K562 (cell line): ENCODE results near the gene SPATA16.

Experiments used
- BRD4 ChIP-seq: fragments of 200-600 bp; sonication (generic); IDR thresholded peaks from 2 replicates; pipeline ENCODE4 v1.6.1; 2017; ENCODE audit warnings: inconsistent platforms
- CEBPB ChIP-seq: fragments of 450-650 bp; IDR thresholded peaks from 2 replicates; pipeline ENCODE4 v1.6.1; 2016; ENCODE audit warnings: missing genetic modification characterization, missing compliant biosample characterization
- FOXK2 ChIP-seq, 2 experiments: fragments of 450-650 bp; IDR thresholded peaks in 1 of 2; conservative IDR thresholded peaks in 1 of 2; 2 replicates each; pipeline ENCODE4 v1.6.1; 2016; ENCODE audit warnings: low read depth in 2 of 2, mild to moderate bottlenecking in 1 of 2
- MTA3 ChIP-seq: fragments of 450-650 bp; formaldehyde crosslinking; IDR thresholded peaks from 2 replicates; pipeline ENCODE4 v1.6.1; 2017; ENCODE audit warnings: mild to moderate bottlenecking, borderline replicate concordance
- RAD21 ChIP-seq, 2 experiments: fragments of 250-450 bp in 1 of 2; fragments of 450-650 bp in 1 of 2; sonication (Bioruptor Pico) in 1 of 2; formaldehyde crosslinking in 1 of 2; IDR thresholded peaks in 1 of 2; conservative IDR thresholded peaks in 1 of 2; 2 replicates each; pipeline versions ENCODE4 v1.4.0 to v1.8.0; 2020 to 2022; ENCODE audit warnings: mild to moderate bottlenecking in 2 of 2, moderate library complexity in 1 of 2
- RBM39 ChIP-seq: fragments of 200-400 bp; formaldehyde crosslinking; optimal IDR thresholded peaks from 2 replicates; pipeline ENCODE3; 2018; ENCODE audit warnings: low read depth, low read length
- REST ChIP-seq, 2 experiments: fragments of 450-650 bp; formaldehyde crosslinking in 1 of 2; IDR thresholded peaks; 2 replicates each; pipeline versions ENCODE4 v1.4.0 to v1.6.1; 2014 to 2020; ENCODE audit warnings: mild to moderate bottlenecking in 2 of 2, borderline replicate concordance in 1 of 2, low read depth in 1 of 2
- SMC3 ChIP-seq: conservative IDR thresholded peaks from 2 replicates; pipeline ENCODE4 v1.6.1; 2011; ENCODE audit warnings: low read depth, low read length, improper control_type of control experiment; ENCODE audit not compliant: insufficient read depth
- SP1 ChIP-seq: sonication (generic); formaldehyde crosslinking; IDR thresholded peaks from 2 replicates; pipeline ENCODE4 v1.8.1; 2022; ENCODE audit warnings: mild to moderate bottlenecking, missing genetic modification reagents
- SPI1 ChIP-seq: IDR thresholded peaks from 2 replicates; pipeline ENCODE4 v1.6.1; 2011; ENCODE audit warnings: low read depth, low read length, control low read depth, borderline replicate concordance
- ZBTB26 ChIP-seq: fragments of 450-650 bp; formaldehyde crosslinking; IDR thresholded peaks from 2 replicates; pipeline ENCODE4 v1.4.0; 2022; ENCODE audit warnings: missing genetic modification characterization
- TF ChIP-seq, protein P1 (sequence below): fragments of 450-650 bp; formaldehyde crosslinking; IDR thresholded peaks from 2 replicates; pipeline ENCODE4 v1.4.0; 2020; ENCODE audit warnings: mild to moderate bottlenecking, mixed read lengths
- TF ChIP-seq, protein P2 (sequence below): sonication (generic); formaldehyde crosslinking; IDR thresholded peaks from 2 replicates; pipeline ENCODE4 v1.8.0; 2022; ENCODE audit warnings: mild to moderate bottlenecking, missing genetic modification reagents, borderline replicate concordance

GRCh38 chr3:173111321-173111720, 29.7 kb downstream of the SPATA16 start:
- no peak for TF ChIP-seq RBM39
- no peak for TF ChIP-seq SP1 (CRISPR knock-in tag)
- TF ChIP-seq SPI1 = no peak
- TF ChIP-seq RAD21 (CRISPR knock-in tag; conservative IDR thresholded peaks at IDR 0.05 in 1 of 2, IDR thresholded peaks at IDR 0.05 in 1 of 2) = no peak
- no peak for TF ChIP-seq MTA3
- TF ChIP-seq FOXK2 (conservative IDR thresholded peaks at IDR 0.05 in 1 of 2, IDR thresholded peaks at IDR 0.05 in 1 of 2; ENCODE audit: low read depth in 2 of 2) = no peak
- TF ChIP-seq SMC3 = no peak
- TF ChIP-seq ZBTB26 (CRISPR knock-in tag) = no peak
- no peak for TF ChIP-seq BRD4
- TF ChIP-seq, protein P1, sequence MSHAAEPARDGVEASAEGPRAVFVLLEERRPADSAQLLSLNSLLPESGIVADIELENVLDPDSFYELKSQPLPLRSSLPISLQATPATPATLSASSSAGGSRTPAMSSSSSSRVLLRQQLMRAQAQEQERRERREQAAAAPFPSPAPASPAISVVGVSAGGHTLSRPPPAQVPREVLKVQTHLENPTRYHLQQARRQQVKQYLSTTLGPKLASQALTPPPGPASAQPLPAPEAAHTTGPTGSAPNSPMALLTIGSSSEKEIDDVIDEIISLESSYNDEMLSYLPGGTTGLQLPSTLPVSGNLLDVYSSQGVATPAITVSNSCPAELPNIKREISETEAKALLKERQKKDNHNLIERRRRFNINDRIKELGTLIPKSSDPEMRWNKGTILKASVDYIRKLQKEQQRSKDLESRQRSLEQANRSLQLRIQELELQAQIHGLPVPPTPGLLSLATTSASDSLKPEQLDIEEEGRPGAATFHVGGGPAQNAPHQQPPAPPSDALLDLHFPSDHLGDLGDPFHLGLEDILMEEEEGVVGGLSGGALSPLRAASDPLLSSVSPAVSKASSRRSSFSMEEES (CRISPR knock-in tag) = no peak
- TF ChIP-seq REST (IDR thresholded peaks at IDR 0.05; ENCODE audit: borderline replicate concordance) = no peak
- no peak for TF ChIP-seq REST (CRISPR knock-in tag; IDR thresholded peaks at IDR 0.05; ENCODE audit: low read depth)
- TF ChIP-seq CEBPB = no peak
- TF ChIP-seq, protein P2, sequence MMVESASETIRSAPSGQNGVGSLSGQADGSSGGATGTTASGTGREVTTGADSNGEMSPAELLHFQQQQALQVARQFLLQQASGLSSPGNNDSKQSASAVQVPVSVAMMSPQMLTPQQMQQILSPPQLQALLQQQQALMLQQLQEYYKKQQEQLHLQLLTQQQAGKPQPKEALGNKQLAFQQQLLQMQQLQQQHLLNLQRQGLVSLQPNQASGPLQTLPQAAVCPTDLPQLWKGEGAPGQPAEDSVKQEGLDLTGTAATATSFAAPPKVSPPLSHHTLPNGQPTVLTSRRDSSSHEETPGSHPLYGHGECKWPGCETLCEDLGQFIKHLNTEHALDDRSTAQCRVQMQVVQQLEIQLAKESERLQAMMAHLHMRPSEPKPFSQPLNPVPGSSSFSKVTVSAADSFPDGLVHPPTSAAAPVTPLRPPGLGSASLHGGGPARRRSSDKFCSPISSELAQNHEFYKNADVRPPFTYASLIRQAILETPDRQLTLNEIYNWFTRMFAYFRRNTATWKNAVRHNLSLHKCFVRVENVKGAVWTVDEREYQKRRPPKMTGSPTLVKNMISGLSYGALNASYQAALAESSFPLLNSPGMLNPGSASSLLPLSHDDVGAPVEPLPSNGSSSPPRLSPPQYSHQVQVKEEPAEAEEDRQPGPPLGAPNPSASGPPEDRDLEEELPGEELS (CRISPR knock-in tag) = no peak
